ENCODE data around the gene PARG. TPM values are rescaled to one million over a fixed set of nuclear protein-coding genes. Genes with fewer than 3 reads are reported as not detected.

The PARG gene
- total and polyA plus RNA-seq, 9 of the 15 experiments (the other 6 are each of a cell fraction or from before 2014, with no cell fraction given) = 8.5 to 49.9 (median 28.8) TPM

DNA sequence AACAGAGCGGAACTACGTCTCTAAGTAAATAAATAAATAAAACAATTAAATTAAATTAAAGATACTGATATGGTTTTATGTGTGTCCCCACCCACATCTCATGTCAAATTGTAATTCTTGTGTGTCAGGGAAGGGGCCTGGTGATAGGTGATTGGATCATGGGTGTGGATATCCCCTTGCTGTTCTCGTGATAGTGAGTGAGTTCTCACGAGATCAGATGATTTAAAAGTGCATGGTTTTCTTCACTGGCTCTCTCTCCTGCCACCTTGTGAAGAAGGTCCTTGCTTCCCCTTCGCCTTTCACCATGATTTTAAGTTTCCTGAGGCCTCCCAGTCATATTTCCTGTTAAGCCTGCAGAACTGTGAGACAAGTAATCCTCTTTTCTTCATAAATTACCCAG is 150.7 kb downstream of the PARG start:
- no peak overlapping the region for H2AFZ ChIP-seq (ENCODE audit: low read depth, low read length)
- DNase-seq (ENCODE audit: extremely low read depth in 1 of 4, low spot score in 3 of 4) = peak in 1 of 4 experiments; percentile 9
- WGBS (ENCODE audit: insufficient coverage, low coverage, missing lambda C conversion rate) = 22% methylated on average over 5 of the region's 5 CpGs
- no peak overlapping the region for H3K4me3 ChIP-seq
- H3K4me1 ChIP-seq (replicated peaks in 1 of 2; ENCODE audit: control insufficient read depth in 2 of 2, insufficient read depth in 2 of 2, low read length in 2 of 2) = no peaks in the 10 kb centered on the region
- CTCF ChIA-PET (ENCODE audit: low intra/inter-chr PET ratio) = no interaction called here
- no peaks in the 10 kb centered on the region for H3K9me3 ChIP-seq (replicated peaks; ENCODE audit: control insufficient read depth, insufficient read depth, low read depth, low read length)
- TF ChIP-seq FOXA1 (IDR thresholded peaks at IDR 0.05; ENCODE audit: borderline replicate concordance) = no peak
- TF ChIP-seq ZC3H4 (CRISPR knock-in tag; IDR thresholded peaks at IDR 0.05; ENCODE audit: borderline replicate concordance) = no peak
- 0 out of 2 replicates have a peak, but pooled peaks have one; percentile 19 for TF ChIP-seq MYBL2 (IDR thresholded peaks at IDR 0.05; ENCODE audit: low read depth)
- no peak for TF ChIP-seq MYBL2 (CRISPR knock-in tag; IDR thresholded peaks at IDR 0.05; ENCODE audit: borderline replicate concordance)
- TF ChIP-seq RBM25 (IDR thresholded peaks at IDR 0.05; ENCODE audit: low read depth, low read length, severe bottlenecking) = peak; percentile 61
- no peak for TF ChIP-seq ZNF79 (CRISPR knock-in tag; IDR thresholded peaks at IDR 0.05; ENCODE audit: low read depth)
- TF ChIP-seq SMARCC2 (IDR thresholded peaks at IDR 0.05; ENCODE audit: low read depth) = no peak
- TF ChIP-seq SMAD1 (IDR thresholded peaks at IDR 0.05; ENCODE audit: low read depth, low read length, partially characterized antibody) = no peak
- TF ChIP-seq FOXP4 (CRISPR knock-in tag; IDR thresholded peaks at IDR 0.05; ENCODE audit: borderline replicate concordance) = no peak
- no peak for TF ChIP-seq TAL1 (IDR thresholded peaks at IDR 0.05)
- peak; percentile 93 for TF ChIP-seq CHD2 (IDR thresholded peaks at IDR 0.05; ENCODE audit: low read depth, low read length)
- no peak for TF ChIP-seq ZNF583 (CRISPR knock-in tag; IDR thresholded peaks at IDR 0.05)
- no peak for TF ChIP-seq PML (IDR thresholded peaks at IDR 0.05; ENCODE audit: low read length)
- peak; percentile 83 for ATAC-seq
- H3K27ac ChIP-seq (ENCODE audit: extremely low read depth, low read depth, low read length) = no peak overlapping the region
- POLR2A ChIA-PET = no interaction called here
- H4K20me1 ChIP-seq (replicated peaks; ENCODE audit: control insufficient read depth, insufficient read depth, low read length) = no peaks in the 10 kb centered on the region
- no TSS peak for BruUV-seq (replicated peaks)
- in situ Hi-C loops (cut with MboI) (no loop called here), intact Hi-C loops (cut with micrococcal nuclease) (no loop called here)
- H3K4me2 ChIP-seq (ENCODE audit: insufficient read depth, low read length) = no peak overlapping the region
- no peaks in the 10 kb centered on the region for H3K36me3 ChIP-seq (ENCODE audit: control insufficient read depth, insufficient read depth, low read length)
- peaks cover 11 to 12% of the 10 kb centered on the region in 2 experiments for H3K27me3 ChIP-seq (ENCODE audit: control insufficient read depth in 2 of 2, insufficient read depth in 2 of 2, low read length in 2 of 2)
- H3K9ac ChIP-seq (ENCODE audit: insufficient read depth in 1 of 2, low read depth in 2 of 2, low read length in 2 of 2) = no peak overlapping the region
- no peaks in the 10 kb centered on the region for H3K9me1 ChIP-seq (ENCODE audit: control insufficient read depth, insufficient read depth, low read length)
- peak; percentile 80 for FAIRE-seq
- no peaks in the 10 kb centered on the region for H3K79me2 ChIP-seq (ENCODE audit: control insufficient read depth, insufficient read depth, low read length)

Measured in K562 (cell line).